HepG2 (cell line): Measurements from ENCODE around the gene CASKIN1. TPM values are rescaled to one million over a fixed set of nuclear protein-coding genes. Genes with fewer than 3 reads are reported as not detected.

Experiments used
- BHLHE40 ChIP-seq: IDR thresholded peaks from 2 replicates; pipeline ENCODE4 v1.6.1; 2011; ENCODE audit warnings: low read length, improper control_type of control experiment
- ERF ChIP-seq: IDR thresholded peaks from 2 replicates; pipeline ENCODE4 v1.6.1; 2018; ENCODE audit warnings: missing biosample characterization, missing genetic modification reagents
- PRDM10 ChIP-seq: sonication (generic); formaldehyde crosslinking; IDR thresholded peaks from 2 replicates; pipeline ENCODE4 v1.4.0; 2020; ENCODE audit warnings: low read depth, missing genetic modification reagents
- RBFOX2 ChIP-seq: fragments of 200-400 bp; formaldehyde crosslinking; IDR thresholded peaks from 2 replicates; pipeline ENCODE4 v1.6.1; 2017; ENCODE audit warnings: low read depth, mild to moderate bottlenecking, low read length
- RNF2 ChIP-seq: fragments of 450-650 bp; conservative IDR thresholded peaks from 2 replicates; pipeline ENCODE4 v1.6.1; 2016; ENCODE audit warnings: low read depth
- SIX1 ChIP-seq: sonication (generic); formaldehyde crosslinking; IDR thresholded peaks from 2 replicates; pipeline ENCODE4 v1.4.0; 2020; ENCODE audit warnings: missing genetic modification reagents, borderline replicate concordance
- SMAD3 ChIP-seq: sonication (generic); formaldehyde crosslinking; IDR thresholded peaks from 2 replicates; pipeline ENCODE4 v1.4.0; 2020; ENCODE audit warnings: missing genetic modification reagents
- SMC3 ChIP-seq: IDR thresholded peaks from 2 replicates; pipeline ENCODE4 v1.6.1; 2011; ENCODE audit warnings: low read length, improper control_type of control experiment
- THAP11 ChIP-seq: IDR thresholded peaks from 2 replicates; pipeline ENCODE4 v1.6.1; 2016; ENCODE audit warnings: missing biosample characterization, missing genetic modification reagents
- ZNF3 ChIP-seq: IDR thresholded peaks from 2 replicates; pipeline ENCODE4 v1.7.0; 2017; ENCODE audit warnings: inconsistent platforms
- ZNF556 ChIP-seq: sonication (generic); formaldehyde crosslinking; IDR thresholded peaks from 2 replicates; pipeline ENCODE4 v1.4.0; 2020; ENCODE audit warnings: mild to moderate bottlenecking, missing genetic modification reagents, borderline replicate concordance
- ZNF574 ChIP-seq: sonication (generic); formaldehyde crosslinking; IDR thresholded peaks from 2 replicates; pipeline ENCODE4 v1.4.0; 2020; ENCODE audit warnings: missing genetic modification reagents
- ZNF605 ChIP-seq: sonication (generic); formaldehyde crosslinking; IDR thresholded peaks from 2 replicates; pipeline ENCODE4 v1.8.0; 2022; ENCODE audit warnings: mild to moderate bottlenecking, missing genetic modification reagents
- ZNF775 ChIP-seq: sonication (generic); formaldehyde crosslinking; IDR thresholded peaks from 2 replicates; pipeline ENCODE4 v1.4.0; 2020; ENCODE audit warnings: missing genetic modification reagents, mild to moderate bottlenecking, moderate library complexity, borderline replicate concordance
- polyA plus RNA-seq, 8 experiments: library from polyadenylated mRNA; depleted of rRNA in 3 of 8; stranded (reverse) in 7 of 8; unstranded in 1 of 8; fragments of >200 nt; fragmentation: Illumina TruSeq in 4 of 8; extraction: Trizol in 4 of 8; gene quantifications; 2 replicates each; pipeline versions ENCODE4 v1.2.1 to v1.2.3, GENCODE V29; 2011 to 2016; ENCODE audit warnings: low read depth in 4 of 8, missing spikeins in 1 of 8, mixed read lengths in 1 of 8; ENCODE audit not compliant: insufficient read depth in 1 of 8
- total RNA-seq, 5 experiments: library from RNA; depleted of rRNA; stranded (reverse); fragments of >200 nt; fragmentation: Illumina TruSeq; extraction: Trizol; gene quantifications; 2 replicates each; pipeline ENCODE4 v1.2.3, GENCODE V29; 2016; ENCODE audit warnings: low read depth in 1 of 5
- TF ChIP-seq, protein P1 (sequence below): sonication (generic); formaldehyde crosslinking; IDR thresholded peaks from 2 replicates; pipeline ENCODE4 v1.8.1; 2023; ENCODE audit warnings: mild to moderate bottlenecking, inconsistent platforms, moderate library complexity, missing genetic modification reagents, borderline replicate concordance
- TF ChIP-seq, protein P2 (sequence below): sonication (generic); formaldehyde crosslinking; conservative IDR thresholded peaks from 2 replicates; pipeline ENCODE4 v1.4.0; 2020; ENCODE audit warnings: missing genetic modification reagents
- TF ChIP-seq, protein P3 (sequence below): sonication (generic); formaldehyde crosslinking; IDR thresholded peaks from 2 replicates; pipeline ENCODE4 v1.8.1; 2023; ENCODE audit warnings: mild to moderate bottlenecking, missing genetic modification reagents, borderline replicate concordance

Gene CASKIN1
- total and polyA plus RNA-seq, 2 of the 13 experiments (the other 11 are each of a cell fraction or from before 2014, with no cell fraction given) = 1.2 to 2.2 TPM

GRCh38 chr16:2157480-2158261 is 38.7 kb downstream of the CASKIN1 start (continued):
- TF ChIP-seq, protein P1, sequence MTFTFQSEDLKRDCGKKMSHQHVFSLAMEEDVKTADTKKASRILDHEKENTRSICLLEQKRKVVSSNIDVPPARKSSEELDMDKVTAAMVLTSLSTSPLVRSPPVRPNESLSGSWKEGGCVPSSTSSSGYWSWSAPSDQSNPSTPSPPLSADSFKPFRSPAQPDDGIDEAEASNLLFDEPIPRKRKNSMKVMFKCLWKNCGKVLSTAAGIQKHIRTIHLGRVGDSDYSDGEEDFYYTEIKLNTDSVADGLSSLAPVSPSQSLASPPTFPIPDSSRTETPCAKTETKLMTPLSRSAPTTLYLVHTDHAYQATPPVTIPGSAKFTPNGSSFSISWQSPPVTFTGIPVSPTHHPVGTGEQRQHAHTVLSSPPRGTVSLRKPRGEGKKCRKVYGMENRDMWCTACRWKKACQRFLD (CRISPR knock-in tag) = no peak
- TF ChIP-seq ZNF3 (no peak), SMC3 (no peak), ZNF556 (CRISPR knock-in tag) (peak; percentile 40; the same call in 1 of the 2 replicates), BHLHE40 (peak; percentile 29; the same call in 1 of the 2 replicates), SIX1 (peak; percentile 30; the same call in 1 of the 2 replicates), ERF (CRISPR knock-in tag) (peak; percentile 54; the same call in 1 of the 2 replicates), SMAD3 (CRISPR knock-in tag) (no peak), PRDM10 (CRISPR knock-in tag) (peak; percentile 41; the same call in 1 of the 2 replicates), THAP11 (CRISPR knock-in tag) (peak; percentile 87), RNF2 (no peak), ZNF574 (CRISPR knock-in tag) (peak; percentile 84), RBFOX2 (no peak; the same call in none of the 2 replicates), ZNF775 (no peak), ZNF605 (CRISPR knock-in tag) (0 out of 2 replicates have a peak, but pooled peaks have one; percentile 65)
- TF ChIP-seq, protein P2, sequence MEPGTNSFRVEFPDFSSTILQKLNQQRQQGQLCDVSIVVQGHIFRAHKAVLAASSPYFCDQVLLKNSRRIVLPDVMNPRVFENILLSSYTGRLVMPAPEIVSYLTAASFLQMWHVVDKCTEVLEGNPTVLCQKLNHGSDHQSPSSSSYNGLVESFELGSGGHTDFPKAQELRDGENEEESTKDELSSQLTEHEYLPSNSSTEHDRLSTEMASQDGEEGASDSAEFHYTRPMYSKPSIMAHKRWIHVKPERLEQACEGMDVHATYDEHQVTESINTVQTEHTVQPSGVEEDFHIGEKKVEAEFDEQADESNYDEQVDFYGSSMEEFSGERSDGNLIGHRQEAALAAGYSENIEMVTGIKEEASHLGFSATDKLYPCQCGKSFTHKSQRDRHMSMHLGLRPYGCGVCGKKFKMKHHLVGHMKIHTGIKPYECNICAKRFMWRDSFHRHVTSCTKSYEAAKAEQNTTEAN (CRISPR knock-in tag) = 0 out of 2 replicates have a peak, but pooled peaks have one; percentile 38
- TF ChIP-seq, protein P3, sequence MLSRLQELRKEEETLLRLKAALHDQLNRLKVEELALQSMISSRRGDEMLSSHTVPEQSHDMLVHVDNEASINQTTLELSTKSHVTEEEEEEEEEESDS (CRISPR knock-in tag) = no peak
